ENCODE measurements around the gene OR5AU1. TPM values are rescaled to one million over a fixed set of nuclear protein-coding genes. Genes with fewer than 3 reads are reported as not detected.

Gene OR5AU1
- total RNA-seq, 1 donor from 2014 or later: not detected

GRCh38 chr14:21201732-21202462 lies 46.0 kb upstream of the OR5AU1 start:
- no peaks in the 10 kb centered on the region for H3K36me3 ChIP-seq (ENCODE audit: control insufficient read depth, insufficient read depth, low read length)
- no peak overlapping the region for H3K4me3 ChIP-seq (ENCODE audit: low read depth, low read length)
- no peak for FAIRE-seq
- DNase-seq (ENCODE audit: low read depth): no peak
- no peak for TF ChIP-seq CTCF (IDR thresholded peaks at IDR 0.05; ENCODE audit: insufficient read depth, low read length, severe bottlenecking)
- H3K27me3 ChIP-seq (ENCODE audit: control insufficient read depth, insufficient read depth, low read length): no peaks in the 10 kb centered on the region

GRCh38 chr14:21200752-21201461 lies 45.0 kb upstream of the OR5AU1 start:
- no peaks in the 10 kb centered on the region for H3K27me3 ChIP-seq (ENCODE audit: control insufficient read depth, insufficient read depth, low read length)
- H3K4me3 ChIP-seq (ENCODE audit: low read depth, low read length): no peak overlapping the region
- FAIRE-seq (no peak), DNase-seq (ENCODE audit: low read depth) (no peak)
- no peaks in the 10 kb centered on the region for H3K36me3 ChIP-seq (ENCODE audit: control insufficient read depth, insufficient read depth, low read length)
- TF ChIP-seq CTCF (IDR thresholded peaks at IDR 0.05; ENCODE audit: insufficient read depth, low read length, severe bottlenecking): no peak

GRCh38 chr14:21199611-21200560 lies 44.0 kb upstream of the OR5AU1 start:
- FAIRE-seq: no peak
- Histone ChIP-seq H3K36me3 (ENCODE audit: control insufficient read depth, insufficient read depth, low read length) (no peaks in the 10 kb centered on the region), H3K27me3 (ENCODE audit: control insufficient read depth, insufficient read depth, low read length) (no peaks in the 10 kb centered on the region), H3K4me3 (ENCODE audit: low read depth, low read length) (no peak overlapping the region)
- no peak for TF ChIP-seq CTCF (IDR thresholded peaks at IDR 0.05; ENCODE audit: insufficient read depth, low read length, severe bottlenecking)
- peak; percentile 47 for DNase-seq (ENCODE audit: low read depth)

GRCh38 chr14:21197418-21198205 lies 41.7 kb upstream of the OR5AU1 start:
- TF ChIP-seq CTCF (IDR thresholded peaks at IDR 0.05; ENCODE audit: insufficient read depth, low read length, severe bottlenecking): no peak
- no peak for FAIRE-seq

GRCh38 chr14:21194597-21194996 lies 38.7 kb upstream of the OR5AU1 start:
- peaks cover 4% of the 10 kb centered on the region for H3K27me3 ChIP-seq (ENCODE audit: control insufficient read depth, insufficient read depth, low read length)

More at GRCh38 chr14:21197418-21198205, 41.7 kb upstream of the OR5AU1 start:
- DNase-seq (ENCODE audit: low read depth): peak; percentile 22
- Histone ChIP-seq H3K4me3 (ENCODE audit: low read depth, low read length) (no peak overlapping the region), H3K36me3 (ENCODE audit: control insufficient read depth, insufficient read depth, low read length) (no peaks in the 10 kb centered on the region), H3K27me3 (ENCODE audit: control insufficient read depth, insufficient read depth, low read length) (no peaks in the 10 kb centered on the region)

More at GRCh38 chr14:21194597-21194996, 38.7 kb upstream of the OR5AU1 start:
- DNase-seq (ENCODE audit: low read depth) (no peak), FAIRE-seq (no peak)
- TF ChIP-seq CTCF (IDR thresholded peaks at IDR 0.05; ENCODE audit: insufficient read depth, low read length, severe bottlenecking): no peak
- Histone ChIP-seq H3K36me3 (ENCODE audit: control insufficient read depth, insufficient read depth, low read length) (no peaks in the 10 kb centered on the region), H3K4me3 (ENCODE audit: low read depth, low read length) (no peak overlapping the region)
